ENCODE data around the gene ENTREP1.

The ENTREP1 gene

GRCh38 chr9:69364510-69365150 is 39.6 kb downstream of the ENTREP1 start:
- Histone ChIP-seq H3K9ac (ENCODE audit: low read length) (no peak overlapping the region), H3K79me2 (ENCODE audit: insufficient read depth, low read length) (no peaks in the 10 kb centered on the region), H3F3A (ENCODE audit: insufficient read depth) (no peaks in the 10 kb centered on the region), H3K4me2 (ENCODE audit: low read depth, low read length, poor library complexity, severe bottlenecking) (no peak overlapping the region), H3K36me3 (ENCODE audit: low read length) (no peaks in the 10 kb centered on the region), H2AFZ (ENCODE audit: low read depth, low read length, severe bottlenecking) (no peak overlapping the region), H3K9me2 (replicated peaks; ENCODE audit: insufficient read depth, low read length) (no peaks in the 10 kb centered on the region), H3K27me3 (ENCODE audit: low read length) (no peaks in the 10 kb centered on the region), H4K20me1 (ENCODE audit: low read depth, low read length) (no peaks in the 10 kb centered on the region), H3K9me3 (ENCODE audit: insufficient read depth, low read length) (no peaks in the 10 kb centered on the region), H3K4me3 (ENCODE audit: insufficient read depth, low read length, poor library complexity, severe bottlenecking) (no peak overlapping the region), H3K27ac (ENCODE audit: low read depth, low read length) (no peak overlapping the region)
- TF ChIP-seq EZH2phosphoT487 (conservative IDR thresholded peaks at IDR 0.05; ENCODE audit: low read length) (no peak), CTCF (IDR thresholded peaks at IDR 0.05; ENCODE audit: insufficient read depth, low read length, poor library complexity, severe bottlenecking) (no peak)

GRCh38 chr9:69370430-69370829 is 45.4 kb downstream of the ENTREP1 start:
- Histone ChIP-seq H3K9ac (ENCODE audit: low read length) (no peak overlapping the region), H3K4me2 (ENCODE audit: low read depth, low read length, poor library complexity, severe bottlenecking) (no peak overlapping the region), H3K36me3 (ENCODE audit: low read length) (no peaks in the 10 kb centered on the region), H3K9me3 (ENCODE audit: insufficient read depth, low read length) (no peaks in the 10 kb centered on the region), H3F3A (ENCODE audit: insufficient read depth) (no peaks in the 10 kb centered on the region), H3K9me2 (replicated peaks; ENCODE audit: insufficient read depth, low read length) (no peaks in the 10 kb centered on the region), H3K79me2 (ENCODE audit: insufficient read depth, low read length) (no peaks in the 10 kb centered on the region), H4K20me1 (ENCODE audit: low read depth, low read length) (no peaks in the 10 kb centered on the region), H2AFZ (ENCODE audit: low read depth, low read length, severe bottlenecking) (no peak overlapping the region), H3K4me3 (ENCODE audit: insufficient read depth, low read length, poor library complexity, severe bottlenecking) (no peak overlapping the region), H3K27ac (ENCODE audit: low read depth, low read length) (no peak overlapping the region), H3K27me3 (ENCODE audit: low read length) (no peaks in the 10 kb centered on the region)
- no peak for TF ChIP-seq CTCF (IDR thresholded peaks at IDR 0.05; ENCODE audit: insufficient read depth, low read length, poor library complexity, severe bottlenecking)
- TF ChIP-seq EZH2phosphoT487 (conservative IDR thresholded peaks at IDR 0.05; ENCODE audit: low read length) = no peak

- Histone ChIP-seq H3K36me3 (ENCODE audit: low read length) (no peaks in the 10 kb centered on the region), H3F3A (ENCODE audit: insufficient read depth) (no peaks in the 10 kb centered on the region), H3K4me2 (ENCODE audit: low read depth, low read length, poor library complexity, severe bottlenecking) (no peak overlapping the region), H3K27me3 (ENCODE audit: low read length) (no peaks in the 10 kb centered on the region), H2AFZ (ENCODE audit: low read depth, low read length, severe bottlenecking) (no peak overlapping the region), H3K9me2 (replicated peaks; ENCODE audit: insufficient read depth, low read length) (no peaks in the 10 kb centered on the region), H3K4me3 (ENCODE audit: insufficient read depth, low read length, poor library complexity, severe bottlenecking) (no peak overlapping the region), H3K9ac (ENCODE audit: low read length) (no peak overlapping the region), H3K27ac (ENCODE audit: low read depth, low read length) (no peak overlapping the region), H3K9me3 (ENCODE audit: insufficient read depth, low read length) (no peaks in the 10 kb centered on the region), H4K20me1 (ENCODE audit: low read depth, low read length) (no peaks in the 10 kb centered on the region), H3K79me2 (ENCODE audit: insufficient read depth, low read length) (no peaks in the 10 kb centered on the region)
- TF ChIP-seq EZH2phosphoT487 (conservative IDR thresholded peaks at IDR 0.05; ENCODE audit: low read length) (no peak), CTCF (IDR thresholded peaks at IDR 0.05; ENCODE audit: insufficient read depth, low read length, poor library complexity, severe bottlenecking) (no peak)
Observed at GRCh38 chr9:69371001-69371400, 46.0 kb downstream of the ENTREP1 start.
